T-helper 22 cell (primary cell): ENCODE data around the gene POLR1A.

ENCODE experiments used
- DNase-seq: peaks from one replicate; pipeline ENCODE4 v3.0.0-alpha.2; 2020; ENCODE audit warnings: low read depth

Gene POLR1A

DNA sequence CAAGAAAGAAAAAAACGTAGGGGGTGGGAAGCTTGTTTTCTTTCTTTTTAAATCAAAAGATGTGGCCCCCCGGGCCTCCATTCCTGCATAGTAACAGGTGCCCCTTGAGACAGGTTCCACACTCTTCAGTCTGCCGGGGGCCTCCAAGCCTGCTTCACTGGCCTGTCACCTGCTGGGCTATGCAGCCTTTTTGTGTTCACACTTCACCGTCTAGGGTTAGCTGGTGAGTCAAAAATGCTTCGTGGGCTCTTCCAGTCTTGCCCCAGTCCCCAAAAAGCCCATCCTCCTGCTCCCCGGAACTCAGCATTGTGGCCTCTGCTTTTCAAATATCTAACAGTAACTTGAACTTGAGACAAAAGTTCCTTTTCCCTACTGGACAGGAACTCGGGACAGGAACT, 67.9 kb downstream of the POLR1A start:
- no peak for DNase-seq

DNA sequence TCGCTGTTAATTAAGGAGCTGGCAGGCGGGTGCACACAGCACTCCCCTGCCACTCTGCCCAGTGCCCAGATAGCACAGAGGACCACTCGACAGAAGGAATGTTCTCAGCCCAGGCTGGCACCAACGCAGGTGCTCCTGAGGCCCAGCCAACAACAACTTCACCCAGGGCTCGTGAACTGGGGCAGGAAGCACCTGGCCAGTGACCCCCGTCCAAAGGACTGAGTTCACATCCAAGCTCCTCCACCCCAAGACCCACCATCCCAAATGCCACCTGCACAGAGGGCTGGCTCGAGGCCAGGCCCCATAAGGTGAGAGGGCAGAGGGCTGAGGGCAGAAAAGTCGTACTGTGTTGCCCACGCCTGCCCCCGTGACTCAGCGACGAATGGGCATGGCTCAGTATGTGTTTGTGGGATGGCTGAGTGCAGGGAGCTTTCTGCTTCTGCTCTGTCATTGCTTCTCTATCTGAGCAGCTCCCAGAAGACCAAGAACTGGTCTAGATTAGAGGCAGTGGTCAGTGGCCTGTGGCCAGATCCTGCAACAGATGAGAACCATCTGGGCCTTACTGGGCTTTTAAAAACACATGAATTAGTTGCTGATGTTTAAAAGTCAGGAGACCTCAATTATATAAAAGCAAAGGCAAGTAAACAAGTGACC, 68.4 kb downstream of the POLR1A start:
- DNase-seq, result peak; percentile 29

DNA sequence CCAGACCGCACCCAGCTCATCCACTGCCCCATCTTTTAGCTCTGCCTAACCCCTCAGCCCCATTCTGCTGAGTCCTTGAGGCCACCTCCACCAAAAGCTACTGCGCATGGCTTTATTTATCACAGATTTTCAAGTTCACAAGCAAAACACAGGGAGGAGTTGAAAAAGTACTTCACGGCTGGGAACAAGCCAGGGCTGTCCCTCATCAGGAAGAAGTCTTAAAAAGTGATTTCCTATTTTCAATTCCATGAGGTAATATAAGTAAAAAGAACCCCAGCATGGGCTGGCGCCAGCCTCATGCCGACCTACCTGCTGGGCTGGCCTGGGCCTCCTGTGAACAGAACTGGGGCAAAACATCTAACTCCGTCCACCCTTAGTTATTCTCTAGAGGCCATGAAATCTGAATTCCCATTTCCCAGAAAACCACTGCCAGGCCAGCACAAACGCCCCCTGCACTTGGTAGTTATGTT, 69.0 kb downstream of the POLR1A start:
- DNase-seq, result no peak

DNA sequence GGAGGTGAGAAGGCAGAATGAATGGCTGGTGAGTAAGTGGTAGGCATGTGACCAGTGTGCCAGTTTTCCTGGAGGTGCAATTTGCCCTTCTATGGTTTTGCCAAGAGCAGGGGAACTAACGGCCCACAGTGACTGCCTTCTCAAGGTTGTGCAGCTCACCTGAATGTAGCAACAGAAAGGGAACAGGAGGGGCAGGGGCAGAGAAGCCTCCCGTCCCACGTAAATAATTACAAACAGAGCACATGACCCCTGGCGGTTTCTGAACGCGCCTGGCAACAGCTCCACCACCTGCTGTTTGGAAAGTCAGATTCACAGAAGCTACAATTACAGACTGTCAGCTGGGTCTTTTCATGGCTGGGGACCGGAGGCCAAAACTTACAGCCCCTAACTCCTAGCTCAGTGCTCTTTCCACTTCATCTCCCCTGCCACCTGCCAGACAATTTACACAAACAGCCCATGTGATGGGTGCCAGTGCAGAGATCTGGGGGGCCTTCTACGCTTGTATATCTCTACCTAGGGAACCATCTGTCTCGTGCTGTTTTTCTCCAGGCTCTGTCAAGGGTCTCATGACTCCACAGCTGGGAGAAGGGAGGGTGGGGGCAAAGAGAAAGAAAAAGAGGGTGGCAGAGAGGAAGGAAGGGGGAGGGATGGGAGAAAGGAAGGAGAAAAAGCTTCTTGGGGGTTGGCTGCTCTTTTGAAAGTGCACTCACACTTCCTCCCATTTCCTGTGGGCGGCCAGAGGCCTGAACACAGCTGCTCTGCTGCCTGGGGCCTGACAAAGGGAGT, 69.6 kb downstream of the POLR1A start:
- peak; percentile 64 for DNase-seq

DNA sequence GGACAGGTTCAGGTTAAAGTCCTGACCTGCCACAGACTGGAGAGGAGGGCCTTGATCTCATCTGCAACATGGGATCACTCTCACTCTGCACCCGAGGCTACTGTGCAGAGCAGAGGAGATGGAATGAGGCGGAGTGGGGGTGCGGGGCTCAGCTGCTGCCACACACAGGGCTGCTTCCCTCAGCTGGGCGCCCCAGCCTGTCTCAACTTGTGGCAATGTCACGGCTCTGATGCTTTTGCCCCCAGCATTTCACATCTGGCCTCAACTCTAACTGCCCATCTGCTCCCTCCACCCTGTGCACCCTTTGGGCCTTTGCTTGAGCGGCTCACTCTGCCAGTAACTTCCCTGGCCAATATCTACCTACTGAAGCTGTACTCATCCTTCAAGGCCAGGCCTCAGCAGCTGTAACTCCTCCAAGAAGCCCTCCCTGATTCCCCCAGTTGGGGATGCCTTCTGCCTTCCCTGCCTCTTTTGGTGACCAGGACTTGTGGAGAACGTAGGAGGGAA, 70.3 kb downstream of the POLR1A start:
- no peak for DNase-seq

DNA sequence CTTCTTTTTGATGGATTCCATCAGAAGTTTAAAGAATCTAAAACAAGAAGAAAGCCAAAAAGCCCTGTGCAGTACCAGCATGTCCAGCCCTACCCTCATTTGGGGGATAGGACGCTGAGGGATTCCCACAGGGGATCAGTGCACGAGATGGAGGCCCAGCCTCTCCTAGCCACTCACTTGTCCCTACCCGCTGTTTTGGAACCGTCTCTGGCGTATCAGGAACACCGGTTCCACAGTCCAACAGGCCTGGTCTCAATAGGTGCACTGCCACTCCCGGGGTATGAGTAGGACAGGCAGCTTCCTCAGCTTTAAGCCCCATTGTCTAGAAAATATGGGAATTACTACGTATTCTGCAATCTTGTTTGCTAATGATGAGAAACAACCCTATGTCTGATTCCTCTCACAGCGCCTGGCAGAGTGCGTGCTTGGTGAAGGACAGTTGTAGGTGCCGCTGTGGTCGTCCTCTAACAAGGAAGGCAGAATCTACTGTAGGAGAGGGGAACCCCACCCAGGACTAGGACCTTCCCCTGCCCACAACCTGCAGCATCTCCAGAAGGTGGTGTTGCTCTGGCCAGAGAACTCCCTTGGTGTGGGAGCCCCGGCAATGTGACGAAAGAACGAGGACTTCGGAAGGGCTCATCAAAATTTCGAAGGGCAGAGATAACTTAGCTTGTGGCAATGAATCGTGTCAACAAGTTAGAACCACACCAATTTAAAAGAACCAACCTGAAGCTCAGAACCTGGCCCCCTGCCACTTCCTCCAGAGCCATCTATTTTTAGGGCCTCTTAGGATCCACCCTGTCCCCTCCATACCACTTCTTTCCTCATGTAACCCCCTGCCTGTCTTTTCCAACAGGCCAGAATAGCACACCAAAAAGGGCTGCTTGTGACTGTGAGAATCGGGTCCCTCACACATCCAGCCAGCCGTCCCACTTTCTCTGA, 71.7 kb downstream of the POLR1A start:
- no peak for DNase-seq

DNA sequence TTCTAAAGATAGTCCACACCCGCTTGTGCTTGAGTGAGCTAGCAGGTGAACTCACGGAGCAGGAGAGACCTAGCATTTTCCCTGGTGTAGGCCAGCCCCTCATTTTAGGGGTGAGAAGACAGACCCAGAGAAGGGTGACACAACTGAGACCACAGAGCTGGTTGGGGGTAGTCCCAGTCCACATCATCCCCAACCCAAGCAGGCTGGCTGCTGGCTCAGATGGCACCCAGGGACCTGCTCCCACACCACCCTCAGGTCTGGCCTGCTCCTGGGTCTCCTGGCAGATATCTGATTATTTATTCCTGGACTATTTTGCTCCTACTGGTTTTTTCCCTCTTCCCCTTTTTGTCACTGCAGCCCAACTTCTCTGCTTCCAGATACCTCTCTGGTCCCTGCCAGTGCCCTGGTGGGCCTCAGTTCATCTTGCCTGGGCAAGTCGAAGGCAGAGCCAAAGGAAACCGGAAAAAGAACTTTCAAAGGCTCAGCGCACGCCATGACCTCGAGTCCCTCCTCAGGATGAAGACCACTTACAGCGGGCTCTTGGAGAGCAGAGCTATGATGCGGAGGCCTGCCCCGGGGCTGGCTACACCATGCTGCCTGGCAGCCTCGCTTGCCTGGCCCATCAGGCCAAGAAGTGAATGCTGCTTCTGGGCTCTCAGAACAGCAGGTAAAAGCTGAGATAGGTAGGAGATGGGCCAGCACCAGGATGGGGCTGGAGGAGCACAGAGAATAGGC, 72.7 kb downstream of the POLR1A start:
- DNase-seq, result no peak

DNA sequence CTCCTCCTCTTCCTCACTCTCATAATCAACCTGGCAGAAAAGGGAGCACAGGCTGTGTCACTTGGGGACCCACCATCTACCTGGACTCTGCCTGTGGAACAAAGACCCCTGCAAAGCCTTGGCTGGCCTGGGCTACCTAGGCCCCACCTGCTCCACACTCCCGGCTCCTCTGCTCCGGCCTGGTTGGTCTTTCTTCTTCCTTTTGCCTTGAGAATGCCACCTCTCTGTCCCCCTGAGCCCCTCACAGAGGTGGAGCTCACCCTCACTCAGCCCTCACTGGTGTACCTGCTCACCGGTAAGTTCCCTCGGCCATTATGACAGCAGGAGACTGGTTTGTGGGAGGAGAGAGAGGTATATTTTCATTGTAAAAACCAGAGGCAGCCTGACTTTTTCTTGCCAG, 74.1 kb downstream of the POLR1A start:
- DNase-seq, result no peak

DNA sequence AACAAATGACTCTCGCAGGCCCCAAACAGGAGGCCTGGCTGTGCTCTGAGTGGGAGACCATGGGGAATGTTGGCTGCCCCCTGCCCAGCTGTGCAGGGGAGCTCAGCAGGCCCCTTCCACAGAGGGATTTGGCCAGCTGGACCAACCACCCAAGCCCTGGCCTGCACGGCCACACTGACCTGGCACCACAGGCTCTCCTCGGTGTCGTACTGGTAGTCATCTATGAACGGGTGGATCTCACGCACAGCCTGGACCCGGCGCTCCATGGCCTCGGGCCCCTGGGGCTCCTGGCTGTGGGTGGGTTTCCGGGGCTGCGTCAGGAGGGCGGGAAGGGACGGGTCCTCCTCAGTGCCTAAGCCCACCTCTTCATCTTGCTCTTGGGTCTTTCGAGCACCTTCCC, 74.5 kb downstream of the POLR1A start:
- no peak for DNase-seq

DNA sequence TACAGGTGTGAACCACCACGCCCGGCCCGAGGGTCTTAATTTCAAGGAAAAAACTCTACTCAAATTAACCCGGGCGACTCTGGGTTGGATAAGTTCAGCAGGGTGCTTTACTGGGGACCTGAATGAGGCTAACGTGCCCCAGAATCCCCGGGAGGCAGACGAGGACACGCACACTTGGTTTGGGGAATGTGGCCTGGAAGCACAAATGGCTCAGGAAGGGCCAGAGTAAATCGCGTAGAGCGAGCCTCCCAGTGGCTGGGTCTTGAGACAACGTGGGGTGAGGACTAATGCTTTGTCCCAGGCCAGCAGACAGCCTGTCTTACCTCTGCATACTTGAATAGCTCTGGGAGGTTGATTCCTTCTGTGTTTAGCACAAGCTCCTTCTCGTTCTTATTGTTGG, 75.8 kb downstream of the POLR1A start:
- no peak for DNase-seq

DNA sequence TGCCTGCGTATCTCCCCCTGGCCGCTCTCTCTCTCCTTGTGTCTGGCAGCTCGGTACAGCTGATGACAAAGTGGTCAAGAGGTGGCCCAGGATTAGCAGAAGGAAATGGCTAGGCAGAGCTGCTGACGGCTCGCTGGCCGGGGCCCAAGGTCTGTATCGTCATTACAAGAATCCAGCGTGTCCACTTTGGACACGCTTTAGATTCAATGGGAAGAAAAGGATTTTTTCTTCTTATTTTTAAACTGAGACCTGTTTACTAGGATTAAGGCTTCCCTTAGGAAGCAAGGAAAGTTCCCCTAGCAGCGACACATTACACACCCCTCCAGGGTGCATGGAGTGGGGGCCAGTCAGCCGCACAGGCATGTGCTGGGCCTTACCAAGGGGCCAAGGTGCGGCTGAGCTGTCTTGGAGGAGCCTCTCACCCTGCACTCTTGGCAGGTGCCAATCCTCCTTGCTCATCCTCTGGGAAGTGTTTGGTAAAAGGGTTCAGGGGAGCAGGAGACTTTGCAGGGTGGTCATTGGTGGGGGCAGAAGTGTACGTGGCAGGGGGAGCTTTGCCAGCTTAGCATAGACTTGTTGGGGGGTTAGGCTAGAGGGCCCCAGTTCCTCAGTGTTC, 76.8 kb downstream of the POLR1A start:
- no peak for DNase-seq

DNA sequence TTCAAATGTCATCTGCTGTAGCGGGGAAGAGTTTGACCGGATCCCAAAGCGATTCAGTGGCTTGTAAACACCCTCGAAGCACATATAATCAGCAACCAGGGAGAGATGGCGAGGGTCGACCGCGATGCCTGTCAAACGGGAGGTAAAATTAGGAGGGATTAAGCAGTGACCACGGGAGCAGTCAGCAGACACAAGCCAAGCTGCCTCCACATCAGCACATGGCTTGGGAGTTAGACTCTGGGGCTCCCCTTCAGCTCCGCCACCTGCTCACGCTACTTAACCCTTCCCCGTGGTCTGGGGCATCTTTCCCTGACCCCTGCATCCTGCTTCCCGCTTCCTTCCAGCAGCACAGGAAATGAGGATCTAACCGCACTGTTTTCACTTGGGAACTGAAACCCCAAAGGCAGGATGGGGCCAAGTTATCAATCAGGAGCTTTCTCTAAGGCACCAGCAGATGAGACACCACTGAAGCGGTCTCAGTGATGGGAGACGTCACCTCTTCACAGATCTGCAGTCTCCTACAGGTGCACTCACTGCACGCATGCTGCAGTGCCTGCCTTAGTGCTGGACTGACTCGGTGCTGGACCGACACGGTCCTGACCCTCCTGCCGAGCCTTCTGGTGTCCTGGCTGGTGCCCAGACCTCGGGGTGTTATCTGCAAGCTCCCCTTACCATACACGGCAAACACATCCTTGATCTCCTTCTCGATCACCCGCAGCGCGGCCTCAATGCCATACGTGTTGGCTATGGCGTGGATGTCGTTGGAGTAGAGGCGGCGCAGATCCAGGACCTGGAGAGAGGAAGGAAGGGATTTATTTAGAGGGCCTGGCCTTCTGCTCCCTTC, 77.5 kb downstream of the POLR1A start:
- DNase-seq, result no peak

DNA sequence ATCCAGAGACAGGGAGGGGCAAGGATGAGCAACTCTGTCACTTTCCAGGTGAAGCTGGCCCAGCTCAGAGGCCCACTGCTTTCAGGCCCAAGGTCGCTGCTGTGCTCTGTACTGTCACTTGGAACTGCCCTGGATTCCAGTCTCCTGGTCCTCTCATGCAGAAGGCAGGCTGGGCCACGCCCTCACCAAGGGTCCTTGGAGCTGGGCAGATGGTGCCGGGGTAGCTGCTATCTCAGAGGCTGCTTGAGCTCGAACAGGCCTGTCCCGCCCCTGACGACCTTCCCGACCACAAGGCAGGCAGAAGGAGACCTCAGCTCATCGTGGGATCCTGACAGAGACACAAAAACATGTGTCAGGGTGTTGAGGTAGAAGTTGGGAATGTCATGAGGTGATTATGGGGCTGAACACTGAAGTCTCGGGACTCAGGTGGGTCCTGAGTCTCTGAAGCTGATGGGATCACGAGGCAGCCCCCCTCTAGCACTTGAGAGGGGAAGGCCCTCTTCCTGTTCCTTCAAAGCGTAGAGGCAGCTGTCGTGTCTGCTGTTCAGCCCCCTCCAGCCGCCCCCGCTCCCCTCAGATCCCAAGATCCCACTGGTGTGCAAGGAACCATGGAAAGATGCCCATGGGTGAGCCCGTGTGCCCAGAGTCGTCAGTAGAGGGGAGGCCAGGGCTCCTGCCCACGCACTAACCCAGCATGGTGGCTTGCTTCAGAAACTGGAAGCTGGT, 78.3 kb downstream of the POLR1A start:
- DNase-seq, result no peak

DNA sequence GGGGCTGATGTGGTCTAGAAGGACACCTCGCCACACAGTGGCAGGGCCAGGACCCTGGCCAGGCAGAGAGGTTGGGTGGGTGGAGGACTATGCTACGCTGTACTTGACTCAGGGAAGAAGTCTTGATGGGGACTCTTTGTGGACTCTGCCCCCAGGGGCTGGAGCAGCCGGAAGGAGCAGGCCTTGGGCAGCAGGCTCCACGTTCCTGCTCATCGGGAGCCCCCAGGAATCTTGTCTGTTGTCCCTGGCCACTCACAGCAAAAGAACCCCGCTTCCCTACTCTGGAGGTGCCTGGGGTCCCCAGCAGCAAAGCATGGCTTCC, 79.0 kb downstream of the POLR1A start:
- DNase-seq, result no peak

DNA sequence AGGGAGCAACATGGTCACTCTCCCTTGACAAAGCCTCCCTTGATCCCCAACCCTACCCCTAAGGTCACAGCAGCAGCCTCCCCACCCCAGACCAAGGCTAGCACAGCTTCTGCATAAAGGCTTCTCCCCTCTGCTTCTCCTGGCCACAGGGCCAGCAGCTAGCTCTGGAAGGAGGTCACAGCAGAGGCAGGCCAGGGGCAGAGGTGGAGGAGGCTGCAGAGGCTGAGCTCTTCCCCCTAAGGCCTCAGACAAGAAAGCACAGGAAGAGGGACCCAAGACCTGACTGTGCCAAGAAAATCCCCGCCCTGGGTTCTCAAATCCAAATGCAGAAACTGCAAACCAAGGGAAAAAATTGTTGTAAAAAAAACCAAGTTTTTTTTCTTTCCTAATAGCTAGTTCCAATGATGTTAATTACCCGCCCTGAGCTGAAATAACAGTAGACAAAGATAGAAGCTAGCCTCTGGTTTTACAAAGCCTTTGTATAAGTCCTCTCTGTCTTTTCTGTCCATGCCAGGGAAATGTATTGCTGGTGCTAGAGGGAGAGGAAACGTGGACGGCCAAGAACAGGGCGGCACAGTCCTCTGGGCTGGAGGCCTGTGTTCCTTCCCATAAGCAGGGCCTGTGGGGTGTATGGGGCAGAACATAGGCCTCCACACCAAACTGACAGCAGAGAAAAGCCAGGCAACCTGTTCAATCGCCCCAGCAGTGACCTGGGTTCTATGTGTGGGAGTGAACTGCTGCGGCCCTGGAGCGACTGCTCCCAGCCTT, 79.5 kb downstream of the POLR1A start:
- no peak for DNase-seq

DNA sequence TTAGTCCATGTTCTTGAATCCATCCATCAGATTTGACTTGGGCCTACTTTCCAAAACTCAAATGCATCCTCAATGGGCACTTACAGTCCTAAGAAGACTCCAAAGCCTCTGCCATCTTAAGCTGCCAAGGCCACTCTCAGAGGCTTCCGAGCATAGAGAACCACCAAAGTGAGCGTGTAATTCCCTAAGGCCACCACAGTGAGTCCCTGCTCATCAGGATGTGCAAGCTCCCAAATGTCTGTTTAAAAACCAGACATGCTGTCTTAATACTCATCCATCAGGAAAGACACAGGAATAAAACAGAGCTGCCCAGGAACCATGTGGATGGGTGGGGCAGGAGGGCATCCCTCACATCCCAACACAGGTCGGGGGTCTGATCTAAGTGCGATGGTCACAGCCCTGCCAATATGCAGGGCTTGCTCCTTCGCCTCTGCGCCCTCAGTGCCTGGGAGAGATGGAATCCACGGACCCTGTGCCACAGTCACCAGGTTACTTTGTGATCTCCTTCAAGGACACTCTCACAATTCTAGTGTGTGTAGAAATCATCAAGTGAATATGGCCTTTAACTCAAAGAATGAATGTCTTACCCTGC, 80.4 kb downstream of the POLR1A start:
- no peak for DNase-seq

DNA sequence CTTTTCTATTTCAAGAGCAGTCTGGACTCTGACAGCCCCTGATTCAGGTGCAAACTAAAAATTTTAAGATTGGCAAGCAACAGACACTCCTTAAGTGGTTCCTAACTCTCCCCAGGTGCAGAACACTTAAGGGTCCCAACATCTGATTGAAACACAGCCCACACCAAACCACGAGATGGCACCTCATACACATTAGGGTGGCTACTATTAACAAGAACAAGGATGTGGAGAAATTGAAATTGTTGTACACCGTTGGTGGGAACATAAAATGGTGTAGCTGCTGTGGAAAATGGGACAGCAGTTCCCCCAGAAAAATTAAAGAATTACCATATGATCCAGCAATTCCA, 82.3 kb downstream of the POLR1A start:
- DNase-seq, result no peak

DNA sequence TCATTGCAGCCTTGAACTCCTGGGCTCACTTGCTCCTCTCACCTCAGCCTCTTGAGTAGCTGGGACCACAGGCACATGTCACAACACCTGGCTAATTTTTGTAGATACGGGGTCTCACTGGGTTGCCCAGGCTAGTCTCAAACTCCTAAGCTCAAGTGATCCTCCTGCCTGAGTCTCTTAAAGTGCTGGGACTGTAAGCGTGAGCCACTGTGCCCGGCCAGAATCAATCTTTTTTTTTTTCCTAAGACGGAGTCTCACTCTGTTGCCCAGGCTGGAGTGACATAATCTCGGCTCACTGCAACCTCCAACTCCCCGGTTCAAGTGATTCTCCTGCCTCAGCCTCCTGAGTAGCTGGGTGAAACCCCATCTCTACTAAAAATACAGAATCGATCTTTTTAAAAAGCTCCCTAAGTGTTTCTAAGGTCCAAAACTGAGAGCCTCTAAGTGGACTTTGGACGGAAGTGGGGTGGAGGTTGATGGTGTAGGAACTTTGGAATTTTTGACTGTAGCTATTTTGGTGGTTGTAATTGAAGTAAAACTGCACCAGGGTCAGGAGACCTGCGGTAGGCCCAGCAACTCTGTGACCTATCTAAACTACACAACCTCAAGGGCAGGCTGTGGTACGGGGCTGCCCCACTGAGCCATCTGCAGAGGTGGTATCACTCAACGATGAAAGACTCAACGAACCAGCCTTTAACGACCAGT, 82.9 kb downstream of the POLR1A start:
- no peak for DNase-seq
